ENCODE data around the gene STXBP1. TPM values are rescaled to one million over a fixed set of nuclear protein-coding genes. Genes with fewer than 3 reads are reported as not detected.

STXBP1 gene
- total and polyA plus RNA-seq, 2 of the 8 experiments (the other 6 are each of a cell fraction or from before 2014, with no cell fraction given) = 11.5 to 60.9 TPM

DNA sequence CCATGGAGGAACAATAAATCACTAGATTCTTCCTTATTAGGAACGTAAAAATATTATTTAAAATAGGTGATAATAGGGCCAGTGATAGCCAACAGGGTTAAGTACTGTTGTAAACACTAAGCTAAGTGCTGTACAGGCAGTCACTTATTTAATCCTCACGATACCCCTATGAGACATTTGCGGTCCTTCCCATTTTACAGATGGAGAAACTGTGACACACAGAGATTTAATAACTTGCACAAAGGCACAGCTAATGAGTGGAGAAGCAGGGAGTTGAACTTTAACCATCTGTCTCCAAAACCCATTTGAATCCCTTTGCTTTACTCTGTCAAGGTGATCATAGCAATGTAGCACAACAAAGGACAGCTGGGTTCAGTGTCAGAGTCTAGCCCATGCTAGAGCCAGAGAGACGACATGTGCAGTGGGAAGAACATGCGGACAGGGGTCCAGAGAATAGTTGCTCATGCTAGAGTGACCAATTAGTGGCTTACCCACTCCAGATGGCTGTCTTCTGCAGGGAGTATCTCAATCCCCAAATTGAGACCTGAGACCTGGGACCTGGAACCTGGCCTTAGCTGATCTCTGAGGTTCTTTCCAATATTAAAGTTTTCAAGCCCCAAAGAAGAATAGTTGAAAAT, 28.9 kb downstream of the STXBP1 start:
- no peak overlapping the region for H2BK120ac ChIP-seq (replicated peaks; ENCODE audit: low read depth, low read length)
- H3K9ac ChIP-seq (replicated peaks in 1 of 4; ENCODE audit: extremely low read depth in 1 of 4, low read depth in 3 of 4, low read length in 3 of 4) = no peak overlapping the region
- H2AK5ac ChIP-seq (ENCODE audit: low read depth, low read length) = no peak overlapping the region
- no peak overlapping the region for H3K18ac ChIP-seq (ENCODE audit: extremely low read depth, low read length)
- no peak for DNase-seq (ENCODE audit: low read depth in 1 of 2, low spot score in 2 of 2)
- no peaks in the 10 kb centered on the region for H3K36me3 ChIP-seq (ENCODE audit: control insufficient read depth in 2 of 4, insufficient read depth in 4 of 4, low read length in 3 of 4)
- no peak overlapping the region for H3K23ac ChIP-seq (ENCODE audit: insufficient read length)
- peaks cover 0 to 6% (median 0%) of the 10 kb centered on the region in 4 experiments; a peak in 1 of 7 replicates for H3K4me1 ChIP-seq (replicated peaks in 1 of 4; ENCODE audit: control insufficient read depth in 3 of 4, insufficient read depth in 4 of 4, low read length in 3 of 4)
- H3K4me2 ChIP-seq (ENCODE audit: insufficient read depth in 1 of 2, low read depth in 2 of 2, low read length in 2 of 2) = no peak overlapping the region
- FAIRE-seq = no peak
- ChIA-PET CTCF (ENCODE audit: partially characterized antibody) (interaction anchor here (0.9 to 2.7 kb wide), 4 partner anchors 12 to 94 kb away, joined by 3 to 14 read pairs (median 4); partner anchors contain the start of gene TOR2A), POLR2A (ENCODE audit: partially characterized antibody) (no interaction called here)
- H2AFZ ChIP-seq (ENCODE audit: low read length) = no peak overlapping the region
- H3K79me1 ChIP-seq (ENCODE audit: low read depth, low read length) = peaks cover 2% of the 10 kb centered on the region; the same call in 1 of the 2 replicates
- no peak overlapping the region for H2BK5ac ChIP-seq (ENCODE audit: low read depth, low read length)
- no peak overlapping the region for H2BK12ac ChIP-seq (ENCODE audit: low read depth, low read length)
- no peaks in the 10 kb centered on the region; a peak in 1 of 7 replicates for H3K27me3 ChIP-seq (replicated peaks in 1 of 4; ENCODE audit: control insufficient read depth in 3 of 4, extremely low read depth in 1 of 4, insufficient read depth in 3 of 4, low read length in 3 of 4)
- peaks cover 0 to 3% of the 10 kb centered on the region in 2 experiments; a peak in 1 of 4 replicates for H3K79me2 ChIP-seq (ENCODE audit: control insufficient read depth in 1 of 2, insufficient read depth in 2 of 2, low read length in 2 of 2)
- H4K5ac ChIP-seq (ENCODE audit: insufficient read length, low read depth, low read length) = no peak overlapping the region
- no peak overlapping the region for H3K56ac ChIP-seq (replicated peaks; ENCODE audit: insufficient read length, low read depth, low read length)
- H3K4ac ChIP-seq (replicated peaks; ENCODE audit: insufficient read length, low read depth, low read length) = no peak overlapping the region
- no peak overlapping the region for H4K8ac ChIP-seq (ENCODE audit: extremely low read depth, insufficient read depth, low read length)
- WGBS, 2 experiments (ENCODE audit: extremely low coverage in 1 of 2, insufficient coverage in 1 of 2, insufficient read length in 1 of 2, insufficient replicate concordance in 2 of 2, low coverage in 1 of 2, low lambda C conversion rate in 2 of 2, missing lambda C conversion rate in 1 of 2) = 92% methylated on average over 5 of the region's 5 CpGs; no CpG with 5 or more reads in 1 of the 2 experiments
- no peak overlapping the region for H4K91ac ChIP-seq (replicated peaks; ENCODE audit: insufficient read length, low read length)
- no peak overlapping the region for H3K27ac ChIP-seq (ENCODE audit: low read depth, low read length)
- no peak overlapping the region for H3K14ac ChIP-seq (ENCODE audit: insufficient read length)
- no peak overlapping the region for H3K4me3 ChIP-seq (ENCODE audit: extremely low read depth in 1 of 4, insufficient read depth in 2 of 4, low read depth in 3 of 4, low read length in 4 of 4)
- no peaks in the 10 kb centered on the region for H4K20me1 ChIP-seq (replicated peaks in 1 of 2; ENCODE audit: control insufficient read depth in 1 of 2, insufficient read depth in 2 of 2, low read length in 2 of 2)
- H3K23me2 ChIP-seq (ENCODE audit: low read depth, low read length) = no peaks in the 10 kb centered on the region
- no peak for TF ChIP-seq RXRA (IDR thresholded peaks at IDR 0.05; ENCODE audit: insufficient read depth, low read depth, low read length)
- no peak for TF ChIP-seq BACH1 (IDR thresholded peaks at IDR 0.05; ENCODE audit: low read length)
- no peak for TF ChIP-seq TAF1 (IDR thresholded peaks at IDR 0.05; ENCODE audit: low read depth, low read length)
- no peak for TF ChIP-seq POU5F1 (IDR thresholded peaks at IDR 0.05; ENCODE audit: low read depth, low read length)
- no peak for TF ChIP-seq CREB1 (IDR thresholded peaks at IDR 0.05)
- TF ChIP-seq JUND (IDR thresholded peaks at IDR 0.05; ENCODE audit: low read length) = no peak
- no peak for TF ChIP-seq JUN (IDR thresholded peaks at IDR 0.05; ENCODE audit: low read depth, low read length)
- no peak for TF ChIP-seq EZH2 (IDR thresholded peaks at IDR 0.05; ENCODE audit: low read depth, low read length, severe bottlenecking)
- no peak for TF ChIP-seq CTBP2 (IDR thresholded peaks at IDR 0.05; ENCODE audit: borderline replicate concordance, insufficient read depth, insufficient read length, low read length)
- no peak for TF ChIP-seq RFX5 (IDR thresholded peaks at IDR 0.05; ENCODE audit: borderline replicate concordance, low read depth, low read length)
- no peak for TF ChIP-seq HDAC2 (IDR thresholded peaks at IDR 0.05; ENCODE audit: borderline replicate concordance in 1 of 2, low read depth in 2 of 2, low read length in 2 of 2)
- no peak for TF ChIP-seq BCL11A (IDR thresholded peaks at IDR 0.05; ENCODE audit: low read depth in 2 of 2, low read length in 2 of 2)
- H2BK20ac ChIP-seq (ENCODE audit: low read length) = no peak overlapping the region
- no peaks in the 10 kb centered on the region for H3K9me3 ChIP-seq (ENCODE audit: insufficient read depth in 2 of 2, low read depth in 1 of 2, low read length in 1 of 2)
- H2BK15ac ChIP-seq (ENCODE audit: low read length) = no peak overlapping the region
